Measurements from ENCODE around the gene KIF17.
A peak's percentile ranks its signal among the peaks of the same experiment; 100 is the strongest.

Gene KIF17

DNA sequence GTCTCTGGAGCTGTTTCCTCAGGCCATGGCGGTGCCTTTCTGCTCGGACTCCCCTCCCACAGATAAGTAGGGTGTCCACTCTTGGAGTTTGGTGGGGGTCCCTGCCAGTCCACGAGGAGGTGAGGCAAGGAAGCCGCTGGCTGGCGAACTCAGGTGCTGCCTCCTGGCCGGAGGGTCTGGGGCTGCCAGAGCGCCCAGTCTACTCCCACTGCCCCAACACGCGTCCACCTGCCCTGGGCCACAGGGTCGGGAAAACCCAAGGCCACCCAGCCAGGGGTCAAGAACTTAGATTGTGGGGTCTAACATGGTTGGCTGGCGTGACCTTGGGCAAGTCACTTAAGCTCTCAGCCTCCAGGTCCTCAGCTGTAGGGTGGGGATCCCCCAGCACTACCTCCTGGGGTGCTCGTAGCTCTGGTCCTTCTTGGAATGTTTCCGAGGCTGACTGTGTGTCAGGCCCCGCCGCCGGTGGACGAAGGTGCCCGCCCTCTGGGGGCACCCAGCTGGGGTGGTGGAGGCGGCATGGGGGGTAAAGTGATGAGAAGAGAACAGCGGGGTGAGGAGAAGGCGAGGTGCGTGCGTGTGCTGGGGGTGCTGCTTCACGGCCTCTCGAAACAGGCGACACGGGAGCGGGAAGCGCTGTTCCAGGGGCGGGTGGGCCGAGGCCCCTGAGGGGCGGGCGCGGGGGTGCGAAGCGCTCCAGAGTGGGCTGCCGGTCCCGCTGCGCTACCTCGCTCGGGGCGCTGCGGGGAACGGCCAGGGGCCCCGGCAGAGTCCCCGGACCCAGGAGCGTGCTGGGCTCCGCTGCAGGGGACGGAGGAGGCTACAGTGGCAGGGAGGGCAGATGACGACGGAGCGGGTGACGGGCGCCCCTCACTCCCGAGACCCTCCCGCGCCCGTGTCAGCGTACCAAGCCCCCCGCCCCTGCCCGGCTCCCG lies 13.5 kb upstream of the KIF17 start:
- no peaks in the 10 kb centered on the region for H3K9me3 ChIP-seq (ENCODE audit: insufficient read depth, low read length)
- peak overlapping the region; percentile 47 for H3K4me3 ChIP-seq (ENCODE audit: insufficient read length, low read depth)
- DNase-seq (ENCODE audit: low read depth, low spot score), result no peak
- no peaks in the 10 kb centered on the region for H3K36me3 ChIP-seq (ENCODE audit: insufficient read depth, insufficient read length, low read length)
- peaks cover 44% of the 10 kb centered on the region for H3K27me3 ChIP-seq (ENCODE audit: insufficient read depth, insufficient read length)
- peak overlapping the region; percentile 42 for H3K9ac ChIP-seq (ENCODE audit: insufficient read length, low read depth)
- TF ChIP-seq YY1 (IDR thresholded peaks at IDR 0.05; ENCODE audit: insufficient read depth, insufficient read length), result no peak
- TF ChIP-seq ZNF274 (IDR thresholded peaks at IDR 0.05; ENCODE audit: low read depth, low read length), result no peak
- no peak for TF ChIP-seq SUZ12 (IDR thresholded peaks at IDR 0.05; ENCODE audit: extremely low read depth, insufficient read depth, insufficient read length)
- H3K4me1 ChIP-seq (ENCODE audit: insufficient read depth, insufficient read length), result peaks cover 19% of the 10 kb centered on the region

DNA sequence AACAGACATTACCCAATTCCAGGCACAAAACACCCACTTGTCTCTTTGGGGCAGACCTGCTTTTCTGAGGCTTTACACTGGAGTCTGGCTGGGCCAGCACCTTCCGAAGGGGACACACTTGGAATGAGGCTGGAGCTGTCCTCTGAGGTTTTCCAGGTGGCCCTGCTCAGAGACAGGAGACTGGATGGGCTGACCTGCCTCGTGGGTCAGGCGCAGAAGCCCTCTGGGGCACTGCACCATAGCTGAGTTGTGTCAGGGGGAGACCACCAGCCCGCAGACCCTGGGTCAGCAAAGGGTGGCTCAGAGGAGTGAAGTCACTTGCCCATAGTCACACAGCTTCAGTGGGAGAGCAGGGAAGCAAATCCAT lies 12.9 kb upstream of the KIF17 start:
- H3K36me3 ChIP-seq (ENCODE audit: insufficient read depth, insufficient read length, low read length), result no peaks in the 10 kb centered on the region
- H3K4me3 ChIP-seq (ENCODE audit: insufficient read length, low read depth), result no peak overlapping the region
- no peak for TF ChIP-seq SUZ12 (IDR thresholded peaks at IDR 0.05; ENCODE audit: extremely low read depth, insufficient read depth, insufficient read length)
- TF ChIP-seq YY1 (IDR thresholded peaks at IDR 0.05; ENCODE audit: insufficient read depth, insufficient read length), result no peak
- TF ChIP-seq ZNF274 (IDR thresholded peaks at IDR 0.05; ENCODE audit: low read depth, low read length), result no peak
- peaks cover 20% of the 10 kb centered on the region for H3K4me1 ChIP-seq (ENCODE audit: insufficient read depth, insufficient read length)
- H3K9ac ChIP-seq (ENCODE audit: insufficient read length, low read depth), result no peak overlapping the region
- H3K9me3 ChIP-seq (ENCODE audit: insufficient read depth, low read length), result no peaks in the 10 kb centered on the region
- peaks cover 44% of the 10 kb centered on the region for H3K27me3 ChIP-seq (ENCODE audit: insufficient read depth, insufficient read length)
- no peak for DNase-seq (ENCODE audit: low read depth, low spot score)

DNA sequence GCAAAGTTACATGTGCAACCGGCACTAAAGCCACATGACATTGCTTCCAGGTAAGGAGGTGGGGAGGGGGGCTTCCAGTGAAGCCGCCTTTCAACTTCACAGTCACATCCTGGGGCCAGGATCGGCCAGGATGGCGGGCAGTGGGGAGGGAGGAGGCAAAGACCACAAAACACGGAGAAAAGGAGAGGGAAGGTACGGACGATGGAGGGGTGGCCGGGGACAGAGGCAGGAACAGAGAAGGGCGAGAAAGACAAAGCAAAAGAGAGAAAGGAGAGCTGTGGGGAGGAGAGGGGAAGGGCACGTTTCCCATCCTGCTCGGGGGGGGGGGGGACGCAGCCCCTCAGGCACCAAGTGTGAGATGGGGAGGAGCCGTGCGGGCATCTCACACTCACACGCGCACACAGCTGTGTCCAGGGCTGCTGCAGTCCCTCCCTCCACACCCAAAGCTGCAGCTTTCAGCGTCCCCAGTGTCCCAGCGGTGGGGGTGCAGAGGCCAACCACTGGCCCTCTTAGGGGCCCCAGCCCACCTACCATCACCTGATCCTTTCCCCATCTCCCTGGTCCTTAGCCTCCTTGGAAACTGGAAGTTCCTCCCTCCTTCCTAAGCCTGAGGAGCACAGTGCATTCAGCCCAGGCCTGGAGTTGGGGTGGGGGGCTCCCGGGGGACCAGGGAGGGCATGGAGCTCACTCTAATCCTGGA lies 12.3 kb upstream of the KIF17 start:
- DNase-seq (ENCODE audit: low read depth, low spot score), result no peak
- Histone ChIP-seq H3K9ac (ENCODE audit: insufficient read length, low read depth) (no peak overlapping the region), H3K4me1 (ENCODE audit: insufficient read depth, insufficient read length) (peaks cover 23% of the 10 kb centered on the region), H3K9me3 (ENCODE audit: insufficient read depth, low read length) (no peaks in the 10 kb centered on the region), H3K27me3 (ENCODE audit: insufficient read depth, insufficient read length) (peaks cover 44% of the 10 kb centered on the region), H3K36me3 (ENCODE audit: insufficient read depth, insufficient read length, low read length) (no peaks in the 10 kb centered on the region), H3K4me3 (ENCODE audit: insufficient read length, low read depth) (no peak overlapping the region)
- TF ChIP-seq YY1 (IDR thresholded peaks at IDR 0.05; ENCODE audit: insufficient read depth, insufficient read length), result no peak
- no peak for TF ChIP-seq ZNF274 (IDR thresholded peaks at IDR 0.05; ENCODE audit: low read depth, low read length)
- no peak for TF ChIP-seq SUZ12 (IDR thresholded peaks at IDR 0.05; ENCODE audit: extremely low read depth, insufficient read depth, insufficient read length)

DNA sequence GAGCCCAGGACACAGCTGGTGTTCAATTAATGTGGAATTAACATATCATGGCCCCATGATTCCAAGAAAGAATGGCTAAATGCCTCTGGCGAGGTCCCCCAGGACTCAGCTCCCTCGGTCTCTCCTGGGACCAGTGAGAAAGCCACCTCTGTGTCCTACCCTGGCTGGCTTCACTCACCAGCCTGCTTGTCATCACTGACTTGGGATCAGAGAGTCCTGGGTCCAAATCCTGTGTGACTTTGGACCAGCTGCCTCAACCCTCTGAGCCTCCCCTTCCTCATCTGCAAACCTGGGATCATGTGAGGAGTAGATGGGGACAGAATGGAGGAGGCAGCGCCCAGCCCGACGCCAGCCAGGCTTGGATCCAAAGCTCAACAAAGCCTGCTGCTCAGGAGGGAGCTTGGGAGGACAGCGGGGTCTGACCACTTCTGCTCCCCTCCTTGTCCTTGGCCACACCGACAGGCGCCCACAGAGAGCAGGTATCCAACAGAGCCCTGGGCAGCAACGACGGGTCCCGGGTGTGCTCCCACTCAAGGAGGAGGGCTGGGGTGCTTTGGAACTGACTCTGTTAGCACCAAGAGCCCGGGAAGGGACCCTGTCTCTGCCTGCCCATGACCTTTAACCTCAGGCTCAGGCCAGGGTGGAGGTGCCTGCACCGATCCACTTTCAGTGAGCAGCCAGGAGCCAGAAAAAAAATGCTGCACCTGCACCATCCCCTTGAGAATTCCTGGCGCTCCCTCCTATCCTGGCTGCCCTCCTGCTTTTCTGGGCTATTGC lies 11.5 kb upstream of the KIF17 start:
- H3K4me3 ChIP-seq (ENCODE audit: insufficient read length, low read depth), result no peak overlapping the region
- DNase-seq (ENCODE audit: low read depth, low spot score), result no peak
- H3K4me1 ChIP-seq (ENCODE audit: insufficient read depth, insufficient read length), result peaks cover 23% of the 10 kb centered on the region
- H3K9me3 ChIP-seq (ENCODE audit: insufficient read depth, low read length), result no peaks in the 10 kb centered on the region
- H3K9ac ChIP-seq (ENCODE audit: insufficient read length, low read depth), result no peak overlapping the region
- H3K27me3 ChIP-seq (ENCODE audit: insufficient read depth, insufficient read length), result peaks cover 44% of the 10 kb centered on the region
- TF ChIP-seq ZNF274 (IDR thresholded peaks at IDR 0.05; ENCODE audit: low read depth, low read length), result no peak
- TF ChIP-seq SUZ12 (IDR thresholded peaks at IDR 0.05; ENCODE audit: extremely low read depth, insufficient read depth, insufficient read length), result no peak
- no peak for TF ChIP-seq YY1 (IDR thresholded peaks at IDR 0.05; ENCODE audit: insufficient read depth, insufficient read length)
- no peaks in the 10 kb centered on the region for H3K36me3 ChIP-seq (ENCODE audit: insufficient read depth, insufficient read length, low read length)

DNA sequence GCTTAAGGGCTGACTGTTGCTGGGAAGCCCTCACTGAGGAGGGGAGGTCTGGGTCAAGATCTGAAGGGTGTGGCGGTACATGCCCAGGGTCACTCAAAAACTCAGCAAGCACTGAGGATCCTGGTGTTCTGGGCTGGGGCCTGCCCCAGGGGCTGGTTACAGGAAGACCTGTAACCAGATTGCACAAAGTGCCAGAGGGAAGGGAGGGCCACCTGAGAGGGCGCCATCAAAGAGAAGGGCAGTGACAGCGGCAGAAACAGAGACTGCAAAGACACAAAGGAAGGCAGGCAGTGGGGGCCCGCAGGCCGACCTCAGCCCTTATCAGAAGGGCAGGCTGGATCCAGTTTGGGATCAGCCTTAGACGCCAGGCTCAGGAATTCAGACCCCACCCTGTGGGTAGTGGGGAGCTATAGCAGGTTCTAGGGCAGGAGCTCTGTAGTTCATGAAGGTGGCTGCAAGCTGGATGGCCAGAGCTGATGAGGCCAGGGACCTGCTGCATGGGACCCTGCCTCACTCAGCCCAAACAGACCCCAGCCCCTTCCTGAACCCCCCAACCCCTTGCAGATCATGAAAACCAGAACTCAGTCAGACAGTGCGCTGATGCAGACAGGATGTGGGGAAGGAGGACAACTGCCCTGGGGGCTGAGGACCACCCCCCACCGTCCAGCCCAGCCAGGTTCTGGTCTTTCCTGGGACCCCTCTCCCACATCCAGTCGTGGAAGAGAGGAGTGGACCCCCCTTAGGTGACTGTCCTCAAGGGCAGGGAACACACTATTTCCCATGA lies 10.8 kb upstream of the KIF17 start:
- TF ChIP-seq SUZ12 (IDR thresholded peaks at IDR 0.05; ENCODE audit: extremely low read depth, insufficient read depth, insufficient read length), result no peak
- H3K9ac ChIP-seq (ENCODE audit: insufficient read length, low read depth), result peak overlapping the region; percentile 53
- DNase-seq (ENCODE audit: low read depth, low spot score), result no peak
- no peaks in the 10 kb centered on the region for H3K9me3 ChIP-seq (ENCODE audit: insufficient read depth, low read length)
- H3K36me3 ChIP-seq (ENCODE audit: insufficient read depth, insufficient read length, low read length), result no peaks in the 10 kb centered on the region
- peaks cover 37% of the 10 kb centered on the region for H3K27me3 ChIP-seq (ENCODE audit: insufficient read depth, insufficient read length)
- H3K4me1 ChIP-seq (ENCODE audit: insufficient read depth, insufficient read length), result peaks cover 25% of the 10 kb centered on the region
- H3K4me3 ChIP-seq (ENCODE audit: insufficient read length, low read depth), result no peak overlapping the region

DNA sequence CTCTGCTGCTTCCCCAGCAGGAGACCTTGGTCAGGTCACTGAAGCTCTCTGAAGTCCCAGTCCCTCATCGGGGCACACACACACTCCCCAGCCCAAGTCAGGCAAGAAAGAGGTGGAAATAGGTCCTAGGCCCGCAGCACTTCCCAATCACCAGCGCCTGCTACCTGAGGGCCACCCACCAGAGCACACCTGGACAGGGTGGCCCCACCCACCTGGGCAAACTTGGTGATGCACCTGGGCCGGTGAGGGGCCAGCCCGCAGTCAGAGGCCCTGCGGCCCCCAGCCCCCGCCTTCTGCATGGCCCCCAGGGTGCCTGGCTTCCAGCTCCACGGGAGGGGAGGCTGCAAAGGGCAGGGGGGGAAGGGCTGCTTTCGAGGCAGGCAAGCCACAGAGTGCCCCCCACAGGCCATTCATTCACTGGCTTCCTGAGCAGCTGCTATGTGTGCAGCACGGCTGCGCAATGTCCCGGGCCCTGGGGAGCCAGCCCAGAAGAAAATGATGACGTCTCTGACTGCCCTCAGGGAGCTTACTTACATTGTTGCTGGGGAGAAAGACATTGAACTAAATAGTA lies 10.0 kb upstream of the KIF17 start:
- Histone ChIP-seq H3K27me3 (ENCODE audit: insufficient read depth, insufficient read length) (peaks cover 29% of the 10 kb centered on the region), H3K36me3 (ENCODE audit: insufficient read depth, insufficient read length, low read length) (no peaks in the 10 kb centered on the region), H3K4me1 (ENCODE audit: insufficient read depth, insufficient read length) (peaks cover 25% of the 10 kb centered on the region), H3K9me3 (ENCODE audit: insufficient read depth, low read length) (no peaks in the 10 kb centered on the region), H3K4me3 (ENCODE audit: insufficient read length, low read depth) (no peak overlapping the region), H3K9ac (ENCODE audit: insufficient read length, low read depth) (no peak overlapping the region)
- TF ChIP-seq SUZ12 (IDR thresholded peaks at IDR 0.05; ENCODE audit: extremely low read depth, insufficient read depth, insufficient read length) (no peak), YY1 (IDR thresholded peaks at IDR 0.05; ENCODE audit: insufficient read depth, insufficient read length) (no peak), ZNF274 (IDR thresholded peaks at IDR 0.05; ENCODE audit: low read depth, low read length) (no peak)
- no peak for DNase-seq (ENCODE audit: low read depth, low spot score)
